ENCODE data around the gene KCNT2. TPM values are rescaled to one million over a fixed set of nuclear protein-coding genes. Genes with fewer than 3 reads are reported as not detected.

Gene KCNT2
- total RNA-seq, 1 donor from 2014 or later: 29.8 TPM

DNA sequence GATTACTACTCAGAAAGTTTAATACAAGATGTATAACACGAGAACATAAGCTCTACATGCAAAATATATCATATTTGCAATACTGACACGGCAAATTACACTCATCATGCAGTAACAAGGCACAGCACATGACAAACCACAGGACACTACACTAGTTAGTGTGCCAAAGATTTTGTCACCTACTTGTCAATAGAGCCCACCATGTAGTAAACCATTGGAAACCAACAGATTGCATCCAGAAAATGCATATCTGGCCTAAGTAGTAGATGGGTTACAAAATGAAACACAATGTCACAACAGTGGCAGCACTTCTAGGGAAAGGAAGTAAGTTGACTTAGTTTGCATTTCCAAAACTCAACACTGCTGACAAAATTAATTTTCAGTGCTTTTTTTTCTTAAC, 288.9 kb downstream of the KCNT2 start:
- H3K4me1 ChIP-seq: no peaks in the 10 kb centered on the region
- no peak overlapping the region for H3K4me3 Mint-ChIP-seq
- no peaks in the 10 kb centered on the region for H3K27me3 ChIP-seq
- H3K9ac ChIP-seq: no peak overlapping the region
- no peaks in the 10 kb centered on the region for H3K4me1 Mint-ChIP-seq
- H3F3A ChIP-seq (ENCODE audit: low read depth): no peaks in the 10 kb centered on the region
- no peaks in the 10 kb centered on the region for H4K20me1 ChIP-seq (ENCODE audit: low read depth)
- no peak for DNase-seq (ENCODE audit: low spot score)
- TF ChIP-seq EZH2phosphoT487 (IDR thresholded peaks at IDR 0.05): no peak
- TF ChIP-seq EZH2 (IDR thresholded peaks at IDR 0.05): no peak
- TF ChIP-seq, protein P1, sequence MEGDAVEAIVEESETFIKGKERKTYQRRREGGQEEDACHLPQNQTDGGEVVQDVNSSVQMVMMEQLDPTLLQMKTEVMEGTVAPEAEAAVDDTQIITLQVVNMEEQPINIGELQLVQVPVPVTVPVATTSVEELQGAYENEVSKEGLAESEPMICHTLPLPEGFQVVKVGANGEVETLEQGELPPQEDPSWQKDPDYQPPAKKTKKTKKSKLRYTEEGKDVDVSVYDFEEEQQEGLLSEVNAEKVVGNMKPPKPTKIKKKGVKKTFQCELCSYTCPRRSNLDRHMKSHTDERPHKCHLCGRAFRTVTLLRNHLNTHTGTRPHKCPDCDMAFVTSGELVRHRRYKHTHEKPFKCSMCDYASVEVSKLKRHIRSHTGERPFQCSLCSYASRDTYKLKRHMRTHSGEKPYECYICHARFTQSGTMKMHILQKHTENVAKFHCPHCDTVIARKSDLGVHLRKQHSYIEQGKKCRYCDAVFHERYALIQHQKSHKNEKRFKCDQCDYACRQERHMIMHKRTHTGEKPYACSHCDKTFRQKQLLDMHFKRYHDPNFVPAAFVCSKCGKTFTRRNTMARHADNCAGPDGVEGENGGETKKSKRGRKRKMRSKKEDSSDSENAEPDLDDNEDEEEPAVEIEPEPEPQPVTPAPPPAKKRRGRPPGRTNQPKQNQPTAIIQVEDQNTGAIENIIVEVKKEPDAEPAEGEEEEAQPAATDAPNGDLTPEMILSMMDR (IDR thresholded peaks at IDR 0.05): no peak
- no peak overlapping the region for H3K27ac Mint-ChIP-seq
- H3K4me2 ChIP-seq: no peak overlapping the region
- no peak overlapping the region for H3K27ac ChIP-seq
- no peak overlapping the region for H3K4me3 ChIP-seq
- H3K9me3 Mint-ChIP-seq: no peaks in the 10 kb centered on the region
- no peaks in the 10 kb centered on the region for H3K36me3 ChIP-seq
- H3K27me3 Mint-ChIP-seq (ENCODE audit: insufficient read depth, low read depth): no peaks in the 10 kb centered on the region
- H3K9me3 ChIP-seq (ENCODE audit: low read depth): no peaks in the 10 kb centered on the region
- H2AFZ ChIP-seq (replicated peaks): no peak overlapping the region
- peaks cover 2% of the 10 kb centered on the region for H3K36me3 Mint-ChIP-seq
- H3K79me2 ChIP-seq (ENCODE audit: low read depth): no peaks in the 10 kb centered on the region

- Histone ChIP-seq H3K36me3 (no peaks in the 10 kb centered on the region), H4K20me1 (ENCODE audit: low read depth) (no peaks in the 10 kb centered on the region), H3K4me1 (no peaks in the 10 kb centered on the region), H3K79me2 (ENCODE audit: low read depth) (no peaks in the 10 kb centered on the region), H3K27ac (no peak overlapping the region), H3K27me3 (no peaks in the 10 kb centered on the region), H3K9me3 (ENCODE audit: low read depth) (no peaks in the 10 kb centered on the region), H2AFZ (replicated peaks) (no peak overlapping the region), H3F3A (ENCODE audit: low read depth) (no peaks in the 10 kb centered on the region), H3K4me2 (no peak overlapping the region), H3K9ac (no peak overlapping the region), H3K4me3 (no peak overlapping the region)
- peak; percentile 42 for DNase-seq (ENCODE audit: low spot score)
- H3K27ac Mint-ChIP-seq: no peak overlapping the region
- H3K36me3 Mint-ChIP-seq: peaks cover 7% of the 10 kb centered on the region
- no peaks in the 10 kb centered on the region for H3K4me1 Mint-ChIP-seq
- TF ChIP-seq, protein P1 (IDR thresholded peaks at IDR 0.05): peak; percentile 67
- TF ChIP-seq EZH2 (IDR thresholded peaks at IDR 0.05) (no peak), EZH2phosphoT487 (IDR thresholded peaks at IDR 0.05) (no peak)
- no peak overlapping the region for H3K4me3 Mint-ChIP-seq
- no peaks in the 10 kb centered on the region for H3K9me3 Mint-ChIP-seq
- H3K27me3 Mint-ChIP-seq (ENCODE audit: insufficient read depth, low read depth): no peaks in the 10 kb centered on the region
Observed at GRCh38 chr1:196317535-196318522, 290.4 kb downstream of the KCNT2 start.

DNA sequence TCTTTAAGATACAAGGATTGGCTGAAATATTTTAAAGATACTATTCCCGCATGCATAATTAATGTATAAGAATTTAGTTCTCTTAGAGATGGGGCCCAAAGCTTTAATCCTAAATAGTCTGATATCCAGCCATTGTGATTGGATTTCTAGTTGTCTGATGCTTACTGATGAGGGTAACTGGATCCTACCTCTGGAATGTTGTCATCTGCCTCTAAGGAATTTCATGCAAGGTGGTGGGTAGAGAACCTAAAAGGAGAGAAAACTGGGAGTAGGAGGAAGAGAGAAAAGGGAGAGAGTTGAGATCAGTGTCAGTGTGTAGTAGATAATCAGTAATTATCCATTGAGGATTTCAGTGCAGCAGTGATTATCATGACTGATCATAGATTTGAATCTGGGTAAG, 295.5 kb downstream of the KCNT2 start:
- Mint-ChIP-seq H3K4me3 (no peak overlapping the region), H3K4me1 (no peaks in the 10 kb centered on the region), H3K27me3 (ENCODE audit: insufficient read depth, low read depth) (no peaks in the 10 kb centered on the region), H3K36me3 (peaks cover 8% of the 10 kb centered on the region), H3K9me3 (no peaks in the 10 kb centered on the region), H3K27ac (no peak overlapping the region)
- Histone ChIP-seq H2AFZ (replicated peaks) (no peak overlapping the region), H3K79me2 (ENCODE audit: low read depth) (no peaks in the 10 kb centered on the region), H3F3A (ENCODE audit: low read depth) (no peaks in the 10 kb centered on the region), H4K20me1 (ENCODE audit: low read depth) (no peaks in the 10 kb centered on the region), H3K9me3 (ENCODE audit: low read depth) (no peaks in the 10 kb centered on the region), H3K27me3 (no peaks in the 10 kb centered on the region), H3K36me3 (no peaks in the 10 kb centered on the region), H3K4me3 (no peak overlapping the region), H3K4me1 (no peaks in the 10 kb centered on the region), H3K9ac (no peak overlapping the region), H3K27ac (no peak overlapping the region), H3K4me2 (no peak overlapping the region)
- DNase-seq (ENCODE audit: low spot score): peak; percentile 17
- TF ChIP-seq EZH2 (IDR thresholded peaks at IDR 0.05): no peak
- TF ChIP-seq, protein P1 (IDR thresholded peaks at IDR 0.05): no peak
- no peak for TF ChIP-seq EZH2phosphoT487 (IDR thresholded peaks at IDR 0.05)

Measured in neural progenitor cell (in vitro differentiated cells).